Measurements from ENCODE around the gene ZFP64. TPM values are rescaled to one million over a fixed set of nuclear protein-coding genes. Genes with fewer than 3 reads are reported as not detected.

ZFP64 gene
- total RNA-seq, 1 donor from 2014 or later: 39.1 TPM

DNA sequence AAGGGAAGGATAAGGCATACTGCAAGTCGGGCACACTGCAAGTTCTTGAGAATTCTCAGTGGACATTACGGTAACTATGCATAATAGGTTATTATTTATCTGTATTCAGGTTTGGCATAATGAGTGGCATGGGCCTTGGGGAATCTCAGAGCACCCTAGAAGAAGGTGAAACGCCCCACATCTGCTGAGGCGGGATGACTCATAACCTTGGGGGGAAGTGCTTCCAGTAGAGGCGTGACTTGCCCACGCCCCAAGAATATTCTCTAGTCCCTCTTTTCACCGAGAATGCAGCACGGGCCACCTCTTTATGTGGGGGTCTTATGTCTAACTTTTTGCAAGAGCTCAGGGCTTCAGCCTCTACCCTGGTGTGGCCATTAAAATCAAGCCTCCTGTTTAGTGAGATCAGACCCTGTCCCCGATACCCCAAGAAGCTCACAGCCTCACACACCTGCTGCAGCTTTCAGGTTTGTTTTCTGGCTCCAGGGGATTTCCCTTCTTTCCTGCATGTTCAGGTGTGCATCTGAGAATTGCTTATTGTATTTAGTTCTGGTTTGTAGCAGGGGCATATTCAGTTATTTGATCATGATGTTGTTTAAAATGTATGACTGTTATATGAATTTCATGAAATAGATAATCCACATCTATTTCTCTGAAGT, 19.1 kb downstream of the ZFP64 start:
- Mint-ChIP-seq H3K27ac (ENCODE audit: unreplicated experiment) (peak overlapping the region; percentile 9), H3K9me3 (ENCODE audit: unreplicated experiment) (no peaks in the 10 kb centered on the region), H3K27me3 (ENCODE audit: unreplicated experiment) (no peaks in the 10 kb centered on the region), H3K4me3 (ENCODE audit: unreplicated experiment) (no peak overlapping the region), H3K36me3 (ENCODE audit: unreplicated experiment) (no peaks in the 10 kb centered on the region), H3K4me1 (ENCODE audit: low read depth, unreplicated experiment) (no peaks in the 10 kb centered on the region)
- TF ChIP-seq, protein P1, sequence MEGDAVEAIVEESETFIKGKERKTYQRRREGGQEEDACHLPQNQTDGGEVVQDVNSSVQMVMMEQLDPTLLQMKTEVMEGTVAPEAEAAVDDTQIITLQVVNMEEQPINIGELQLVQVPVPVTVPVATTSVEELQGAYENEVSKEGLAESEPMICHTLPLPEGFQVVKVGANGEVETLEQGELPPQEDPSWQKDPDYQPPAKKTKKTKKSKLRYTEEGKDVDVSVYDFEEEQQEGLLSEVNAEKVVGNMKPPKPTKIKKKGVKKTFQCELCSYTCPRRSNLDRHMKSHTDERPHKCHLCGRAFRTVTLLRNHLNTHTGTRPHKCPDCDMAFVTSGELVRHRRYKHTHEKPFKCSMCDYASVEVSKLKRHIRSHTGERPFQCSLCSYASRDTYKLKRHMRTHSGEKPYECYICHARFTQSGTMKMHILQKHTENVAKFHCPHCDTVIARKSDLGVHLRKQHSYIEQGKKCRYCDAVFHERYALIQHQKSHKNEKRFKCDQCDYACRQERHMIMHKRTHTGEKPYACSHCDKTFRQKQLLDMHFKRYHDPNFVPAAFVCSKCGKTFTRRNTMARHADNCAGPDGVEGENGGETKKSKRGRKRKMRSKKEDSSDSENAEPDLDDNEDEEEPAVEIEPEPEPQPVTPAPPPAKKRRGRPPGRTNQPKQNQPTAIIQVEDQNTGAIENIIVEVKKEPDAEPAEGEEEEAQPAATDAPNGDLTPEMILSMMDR (IDR thresholded peaks at IDR 0.05; ENCODE audit: partially characterized antibody, unreplicated experiment): no peak
- no peak for DNase-seq

DNA sequence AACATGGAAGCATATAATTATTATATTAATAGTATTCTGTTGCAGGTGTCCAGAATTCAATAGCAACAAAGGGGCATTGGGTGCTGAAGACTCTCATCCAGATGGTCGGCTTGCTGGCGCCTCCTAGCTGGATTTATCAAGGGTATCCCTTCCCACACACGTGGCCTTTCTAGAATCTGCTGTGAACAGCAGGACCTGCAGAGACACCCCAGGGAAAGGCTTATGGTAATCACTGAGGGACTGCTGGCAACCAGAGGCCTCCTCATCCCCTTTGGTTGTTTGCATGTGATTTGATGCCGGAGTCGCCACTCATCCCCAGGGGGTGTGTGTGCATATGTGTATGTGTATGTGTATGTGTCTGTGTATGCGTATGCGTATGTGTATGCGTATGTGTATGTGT, 20.6 kb downstream of the ZFP64 start:
- Mint-ChIP-seq H3K27ac (ENCODE audit: unreplicated experiment) (peak overlapping the region; percentile 43), H3K27me3 (ENCODE audit: unreplicated experiment) (no peaks in the 10 kb centered on the region), H3K9me3 (ENCODE audit: unreplicated experiment) (no peaks in the 10 kb centered on the region), H3K4me3 (ENCODE audit: unreplicated experiment) (no peak overlapping the region), H3K4me1 (ENCODE audit: low read depth, unreplicated experiment) (no peaks in the 10 kb centered on the region), H3K36me3 (ENCODE audit: unreplicated experiment) (peaks cover 8% of the 10 kb centered on the region)
- DNase-seq: peak; percentile 22
- TF ChIP-seq, protein P1 (IDR thresholded peaks at IDR 0.05; ENCODE audit: partially characterized antibody, unreplicated experiment): no peak

DNA sequence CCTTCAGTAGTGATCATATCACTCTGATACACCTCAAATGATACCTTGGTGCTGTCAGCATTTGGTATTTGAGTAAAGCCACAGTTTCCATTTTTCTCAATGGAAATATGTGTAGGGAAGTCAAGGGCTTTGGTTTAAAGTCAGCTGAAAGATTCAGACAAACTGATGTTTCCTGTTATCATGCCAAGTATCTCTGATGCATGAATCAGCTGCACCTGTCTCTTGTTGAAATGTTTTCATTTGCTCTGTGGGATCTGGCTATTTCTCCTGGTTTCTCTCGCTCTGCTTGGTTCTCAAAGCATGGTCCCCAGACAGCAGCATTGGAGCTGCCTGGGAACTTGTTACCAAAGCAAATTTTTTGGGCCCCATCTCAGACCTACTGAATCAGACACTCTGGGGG, 23.5 kb downstream of the ZFP64 start:
- Mint-ChIP-seq H3K27me3 (ENCODE audit: unreplicated experiment) (no peaks in the 10 kb centered on the region), H3K9me3 (ENCODE audit: unreplicated experiment) (no peaks in the 10 kb centered on the region), H3K4me1 (ENCODE audit: low read depth, unreplicated experiment) (no peaks in the 10 kb centered on the region), H3K27ac (ENCODE audit: unreplicated experiment) (no peak overlapping the region), H3K36me3 (ENCODE audit: unreplicated experiment) (peaks cover 21% of the 10 kb centered on the region), H3K4me3 (ENCODE audit: unreplicated experiment) (no peak overlapping the region)
- no peak for DNase-seq
- TF ChIP-seq, protein P1 (IDR thresholded peaks at IDR 0.05; ENCODE audit: partially characterized antibody, unreplicated experiment): no peak

DNA sequence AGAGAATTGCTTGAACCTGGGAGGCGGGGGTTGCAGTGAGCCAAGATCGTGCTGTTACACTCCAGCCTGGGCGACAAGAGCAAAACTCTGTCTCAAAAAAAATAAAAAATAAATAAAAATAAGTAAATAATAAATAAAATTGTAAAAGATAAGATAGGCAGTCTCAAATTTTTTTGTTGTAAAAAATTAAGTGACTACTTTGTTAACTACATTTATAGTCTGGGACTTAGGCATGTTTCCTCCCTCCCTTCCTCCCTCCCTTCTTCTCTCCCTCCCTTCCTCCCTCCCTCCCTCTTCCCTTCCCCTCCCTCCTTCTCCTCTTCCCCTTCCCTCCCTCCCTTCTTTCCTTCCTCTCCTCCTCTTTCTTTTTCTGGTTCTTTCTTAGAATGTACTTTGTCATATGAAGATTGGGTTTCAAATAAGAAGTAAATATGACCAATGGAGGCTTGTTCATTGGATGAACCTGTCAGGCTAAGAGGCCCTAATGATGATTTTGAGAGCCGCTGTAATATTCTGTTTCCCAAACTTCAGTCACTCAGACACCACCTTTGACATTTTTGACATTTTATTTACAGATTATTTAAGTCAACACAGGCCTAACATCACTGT, 24.2 kb downstream of the ZFP64 start:
- Mint-ChIP-seq H3K9me3 (ENCODE audit: unreplicated experiment) (no peaks in the 10 kb centered on the region), H3K4me1 (ENCODE audit: low read depth, unreplicated experiment) (no peaks in the 10 kb centered on the region), H3K4me3 (ENCODE audit: unreplicated experiment) (no peak overlapping the region), H3K27ac (ENCODE audit: unreplicated experiment) (no peak overlapping the region), H3K27me3 (ENCODE audit: unreplicated experiment) (no peaks in the 10 kb centered on the region), H3K36me3 (ENCODE audit: unreplicated experiment) (peaks cover 21% of the 10 kb centered on the region)
- TF ChIP-seq, protein P1 (IDR thresholded peaks at IDR 0.05; ENCODE audit: partially characterized antibody, unreplicated experiment): no peak
- DNase-seq: no peak

DNA sequence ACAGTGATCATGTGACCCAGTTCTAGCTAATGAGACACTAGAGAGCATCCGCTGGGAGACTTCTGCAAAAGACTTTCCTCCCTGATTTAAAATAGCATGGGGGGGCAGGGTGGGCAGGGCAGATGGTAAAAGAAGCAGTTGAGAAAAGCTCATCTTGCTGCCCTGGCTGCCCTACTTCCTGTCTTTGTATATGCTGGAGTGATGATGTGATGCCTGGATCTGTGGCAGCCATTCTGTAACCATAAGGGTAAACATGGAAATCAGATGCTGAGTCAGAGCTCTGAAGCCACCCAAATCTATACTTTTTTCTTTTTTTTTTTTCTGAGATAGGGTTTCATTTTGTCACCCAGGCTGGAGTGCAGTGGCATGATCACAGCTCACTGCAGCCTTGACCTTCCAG, 25.4 kb downstream of the ZFP64 start:
- no peak for DNase-seq
- Mint-ChIP-seq H3K36me3 (ENCODE audit: unreplicated experiment) (peaks cover 21% of the 10 kb centered on the region), H3K27me3 (ENCODE audit: unreplicated experiment) (no peaks in the 10 kb centered on the region), H3K9me3 (ENCODE audit: unreplicated experiment) (no peaks in the 10 kb centered on the region), H3K4me1 (ENCODE audit: low read depth, unreplicated experiment) (no peaks in the 10 kb centered on the region), H3K27ac (ENCODE audit: unreplicated experiment) (no peak overlapping the region), H3K4me3 (ENCODE audit: unreplicated experiment) (no peak overlapping the region)
- TF ChIP-seq, protein P1 (IDR thresholded peaks at IDR 0.05; ENCODE audit: partially characterized antibody, unreplicated experiment): no peak

All from glutamatergic neuron (in vitro differentiated cells).